ENCODE measurements around the gene ZNF217. TPM values are rescaled to one million over a fixed set of nuclear protein-coding genes. Genes with fewer than 3 reads are reported as not detected.
A peak's percentile ranks its signal among the peaks of the same experiment; 100 is the strongest.
"Not testable (repeated sequence)": the region's sequence is repeated elsewhere in the genome, so short reads cannot be mapped to it uniquely, and the experiment has no call there.

Gene ZNF217
- total and polyA plus RNA-seq, 9 of the 15 experiments (the other 6 are each of a cell fraction or from before 2014, with no cell fraction given) = 3.0 to 41.8 (median 16.8) TPM

DNA sequence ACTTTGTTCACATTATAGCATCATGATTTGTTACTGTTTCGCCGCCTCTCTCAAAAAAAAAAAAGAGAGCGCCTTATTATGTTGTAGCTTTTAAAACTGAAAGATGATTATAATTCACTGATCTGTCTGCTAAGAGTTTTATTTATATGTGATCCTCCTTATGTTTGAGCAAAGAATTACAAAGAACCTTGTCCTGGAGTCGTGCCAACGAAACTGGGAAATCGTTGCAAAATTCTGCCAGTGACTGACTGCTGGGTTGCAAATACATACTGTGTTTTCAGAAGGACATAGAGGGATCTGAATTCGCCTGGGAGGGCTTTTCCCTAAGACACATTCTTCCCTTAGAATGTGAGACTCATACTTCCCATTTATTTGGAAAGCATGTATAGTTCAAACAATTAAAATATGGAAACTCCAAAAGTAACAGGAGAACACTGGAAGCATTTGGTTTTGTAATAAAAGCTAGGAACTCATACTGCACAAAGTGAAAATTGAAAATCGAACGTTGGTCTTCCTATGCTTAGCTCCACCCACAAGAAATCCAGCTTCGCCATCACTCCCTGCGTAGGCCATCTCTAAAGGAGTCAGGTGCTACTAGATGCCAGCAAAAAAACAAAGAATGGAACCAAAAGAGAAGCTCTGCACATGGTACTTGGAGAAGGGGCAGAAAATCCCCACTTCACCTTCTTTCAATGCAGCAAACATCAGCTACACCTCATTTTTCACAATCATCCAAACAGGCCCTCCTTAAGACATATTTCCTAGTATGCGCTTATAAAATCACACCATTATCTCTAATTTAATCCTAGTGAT lies 2.8 kb upstream of the ZNF217 start:
- 12% methylated on average over 9 of the region's 12 CpGs for WGBS (ENCODE audit: insufficient coverage, low coverage, missing lambda C conversion rate)

More for the DNA sequence above, 2.8 kb upstream of the ZNF217 start:
- Histone ChIP-seq H3K4me3 (peak overlapping the region; percentile 4; the same call in 1 of the 2 replicates), H3K4me2 (ENCODE audit: insufficient read depth, low read length) (peak overlapping the region; percentile 60), H3K9ac (ENCODE audit: insufficient read depth in 1 of 2, low read depth in 2 of 2, low read length in 2 of 2) (peak overlapping the region in 1 of 2 experiments; percentile 69; a peak in 2 of 4 replicates), H3K79me2 (ENCODE audit: control insufficient read depth, insufficient read depth, low read length) (peaks cover 83% of the 10 kb centered on the region), H2AFZ (ENCODE audit: low read depth, low read length) (peak overlapping the region; percentile 70; the same call in 1 of the 2 replicates), H3K27ac (ENCODE audit: extremely low read depth, low read depth, low read length) (peak overlapping the region; percentile 68), H3K4me1 (replicated peaks in 1 of 2; ENCODE audit: control insufficient read depth in 2 of 2, insufficient read depth in 2 of 2, low read length in 2 of 2) (peaks cover 22 to 30% of the 10 kb centered on the region in 2 experiments; a peak in 4 of 5 replicates)
- DNase-seq (ENCODE audit: extremely low read depth in 1 of 4, low spot score in 3 of 4); H3K36me3 ChIP-seq (ENCODE audit: control insufficient read depth, insufficient read depth, low read length); BruUV-seq (replicated peaks); in situ Hi-C loops (cut with MboI); CTCF ChIA-PET (ENCODE audit: low intra/inter-chr PET ratio); ATAC-seq; H3K9me1 ChIP-seq (ENCODE audit: control insufficient read depth, insufficient read depth, low read length); intact Hi-C loops (cut with micrococcal nuclease); H3K9me3 ChIP-seq (replicated peaks; ENCODE audit: control insufficient read depth, insufficient read depth, low read depth, low read length); H4K20me1 ChIP-seq (replicated peaks; ENCODE audit: control insufficient read depth, insufficient read depth, low read length); H3K27me3 ChIP-seq (ENCODE audit: control insufficient read depth in 2 of 2, insufficient read depth in 2 of 2, low read length in 2 of 2); TF ChIP-seq NR2C2 (CRISPR knock-in tag; IDR thresholded peaks at IDR 0.05): not testable (repeated sequence)
- POLR2A ChIA-PET = interaction anchor here (1.0 to 2.5 kb wide), 7 partner anchors 10 to 174 kb away, joined by 3 to 13 read pairs (median 4); no protein-coding TSS in a partner anchor
- TF ChIP-seq MAZ (CRISPR knock-in tag; conservative IDR thresholded peaks at IDR 0.05 in 1 of 2, IDR thresholded peaks at IDR 0.05 in 1 of 2) (0 out of 4 replicates have a peak, but pooled peaks of 1 of the 2 experiments have one; percentile 12), PKNOX1 (IDR thresholded peaks at IDR 0.05) (peak; percentile 22; the same call in 1 of the 2 replicates), NR2C2 (tag; IDR thresholded peaks at IDR 0.05) (peak; percentile 69), NRF1 (conservative IDR thresholded peaks at IDR 0.05 in 1 of 2, IDR thresholded peaks at IDR 0.05 in 1 of 2) (peak; percentile 26 to 42; a peak in 2 of 4 replicates), CEBPB (tag; IDR thresholded peaks at IDR 0.05) (peak; percentile 41; the same call in 1 of the 2 replicates), NFIC (IDR thresholded peaks at IDR 0.05) (peak; percentile 70), LEF1 (IDR thresholded peaks at IDR 0.05) (0 out of 2 replicates have a peak, but pooled peaks have one; percentile 21)
- TF ChIP-seq, protein P1, sequence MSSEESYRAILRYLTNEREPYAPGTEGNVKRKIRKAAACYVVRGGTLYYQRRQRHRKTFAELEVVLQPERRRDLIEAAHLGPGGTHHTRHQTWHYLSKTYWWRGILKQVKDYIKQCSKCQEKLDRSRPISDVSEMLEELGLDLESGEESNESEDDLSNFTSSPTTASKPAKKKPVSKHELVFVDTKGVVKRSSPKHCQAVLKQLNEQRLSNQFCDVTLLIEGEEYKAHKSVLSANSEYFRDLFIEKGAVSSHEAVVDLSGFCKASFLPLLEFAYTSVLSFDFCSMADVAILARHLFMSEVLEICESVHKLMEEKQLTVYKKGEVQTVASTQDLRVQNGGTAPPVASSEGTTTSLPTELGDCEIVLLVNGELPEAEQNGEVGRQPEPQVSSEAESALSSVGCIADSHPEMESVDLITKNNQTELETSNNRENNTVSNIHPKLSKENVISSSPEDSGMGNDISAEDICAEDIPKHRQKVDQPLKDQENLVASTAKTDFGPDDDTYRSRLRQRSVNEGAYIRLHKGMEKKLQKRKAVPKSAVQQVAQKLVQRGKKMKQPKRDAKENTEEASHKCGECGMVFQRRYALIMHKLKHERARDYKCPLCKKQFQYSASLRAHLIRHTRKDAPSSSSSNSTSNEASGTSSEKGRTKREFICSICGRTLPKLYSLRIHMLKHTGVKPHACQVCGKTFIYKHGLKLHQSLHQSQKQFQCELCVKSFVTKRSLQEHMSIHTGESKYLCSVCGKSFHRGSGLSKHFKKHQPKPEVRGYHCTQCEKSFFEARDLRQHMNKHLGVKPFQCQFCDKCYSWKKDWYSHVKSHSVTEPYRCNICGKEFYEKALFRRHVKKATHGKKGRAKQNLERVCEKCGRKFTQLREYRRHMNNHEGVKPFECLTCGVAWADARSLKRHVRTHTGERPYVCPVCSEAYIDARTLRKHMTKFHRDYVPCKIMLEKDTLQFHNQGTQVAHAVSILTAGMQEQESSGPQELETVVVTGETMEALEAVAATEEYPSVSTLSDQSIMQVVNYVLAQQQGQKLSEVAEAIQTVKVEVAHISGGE (CRISPR knock-in tag; IDR thresholded peaks at IDR 0.05) = peak in 1 of 3 experiments; percentile 95; a peak in 2 of 6 replicates
- peak; percentile 11 for FAIRE-seq
